Suprapubic skin (tissue), 4 donors: ENCODE data around the gene MOXD1. TPM values are rescaled to one million over a fixed set of nuclear protein-coding genes. Genes with fewer than 3 reads are reported as not detected.

ENCODE experiments used
- DNase-seq, 2 donors: peaks; one replicate each; pipeline ENCODE4 v3.0.0-alpha.2; 2019; ENCODE audit warnings: low spot score in 2 of 2
- H3K27ac ChIP-seq: fragments of 200-600 bp; sonication (generic); one replicate; pipeline ENCODE4 v1.5.1; 2019
- H3K27me3 ChIP-seq: fragments of 200-600 bp; sonication (generic); one replicate; pipeline ENCODE4 v1.5.1; 2019
- H3K36me3 ChIP-seq: fragments of 200-600 bp; sonication (generic); one replicate; pipeline ENCODE4 v1.5.1; 2019
- H3K4me1 ChIP-seq: fragments of 200-600 bp; sonication (generic); one replicate; pipeline ENCODE4 v1.5.1; 2019
- H3K4me3 ChIP-seq: fragments of 200-600 bp; sonication (generic); one replicate; pipeline ENCODE4 v1.5.1; 2019; ENCODE audit warnings: mild to moderate bottlenecking
- H3K9me3 ChIP-seq: fragments of 200-600 bp; sonication (generic); one replicate; pipeline ENCODE4 v1.5.1; 2019
- EP300 ChIP-seq: sonication (generic); formaldehyde crosslinking; IDR thresholded peaks from one replicate; pipeline ENCODE4 v1.6.1; 2017; ENCODE audit warnings: antibody characterized with exemption
- POLR2A ChIP-seq, 2 donors: fragments of 450-650 bp; IDR thresholded peaks; one replicate each; pipeline ENCODE4 v1.6.1; 2017; ENCODE audit warnings: antibody characterized with exemption in 2 of 2, mild to moderate bottlenecking in 2 of 2, moderate library complexity in 2 of 2
- POLR2AphosphoS5 ChIP-seq, 3 donors: sonication (generic); formaldehyde crosslinking; IDR thresholded peaks; one replicate each; pipeline ENCODE4 v1.6.1; 2017; ENCODE audit warnings: antibody characterized with exemption in 3 of 3
- WGBS: methylation state at CpG from one replicate; pipeline ENCODE4 v1.1.5; 2018; 5-methylcytosine and 5-hydroxymethylcytosine counted together
- total RNA-seq, 4 donors: library from RNA; depleted of rRNA; stranded (reverse); fragments of >200 nt; gene quantifications; one replicate each; pipeline ENCODE4 v1.1.0, GENCODE V29; 2016
- TF ChIP-seq, protein P1 (sequence below), 2 donors: fragments of 200-600 bp in 1 of 2; fragments of 450-650 bp in 1 of 2; sonication (generic) in 1 of 2; IDR thresholded peaks; one replicate each; pipeline ENCODE4 v1.5.1; 2016 to 2019; ENCODE audit warnings: antibody characterized with exemption in 2 of 2, mild to moderate bottlenecking in 1 of 2, moderate library complexity in 1 of 2

The MOXD1 gene
- total RNA-seq, 4 donors from 2014 or later: 16.7 to 25.9 (median 21.0) TPM

DNA sequence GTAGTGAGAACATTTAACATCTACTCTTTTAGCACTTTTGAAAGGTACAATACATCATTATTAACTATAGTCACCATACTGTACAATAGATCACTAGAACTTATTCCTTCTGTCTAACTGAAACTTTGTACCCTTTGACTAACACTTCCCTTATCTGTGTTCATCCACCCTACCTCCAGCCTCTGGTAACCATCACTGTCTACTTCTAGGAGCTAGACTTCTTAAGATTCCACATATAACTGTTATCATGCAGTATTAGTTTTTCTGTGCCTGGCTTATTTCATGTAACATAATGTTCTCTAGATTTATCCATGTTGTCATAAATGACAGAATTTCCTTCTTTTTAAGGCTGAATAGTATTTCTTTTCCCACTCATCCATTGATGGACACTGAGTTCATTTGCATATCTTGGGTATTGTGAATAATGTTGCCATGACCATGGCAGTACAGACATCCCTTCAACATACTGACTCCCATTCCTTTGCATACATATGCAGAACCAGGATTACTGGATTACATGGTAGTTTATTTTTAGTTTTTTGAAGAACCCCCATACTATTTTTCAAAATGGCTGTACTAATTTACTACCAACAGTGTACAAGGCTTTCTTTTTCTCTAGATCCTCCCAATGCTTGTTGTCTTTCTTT lies 135.7 kb downstream of the MOXD1 start:
- no peak overlapping the region for H3K4me3 ChIP-seq
- no peaks in the 10 kb centered on the region for H3K4me1 ChIP-seq
- H3K27ac ChIP-seq: no peak overlapping the region
- H3K36me3 ChIP-seq: no peaks in the 10 kb centered on the region
- H3K9me3 ChIP-seq: no peaks in the 10 kb centered on the region
- DNase-seq: no peak
- no peak for TF ChIP-seq POLR2AphosphoS5 (IDR thresholded peaks at IDR 0.05)
- TF ChIP-seq, protein P1, sequence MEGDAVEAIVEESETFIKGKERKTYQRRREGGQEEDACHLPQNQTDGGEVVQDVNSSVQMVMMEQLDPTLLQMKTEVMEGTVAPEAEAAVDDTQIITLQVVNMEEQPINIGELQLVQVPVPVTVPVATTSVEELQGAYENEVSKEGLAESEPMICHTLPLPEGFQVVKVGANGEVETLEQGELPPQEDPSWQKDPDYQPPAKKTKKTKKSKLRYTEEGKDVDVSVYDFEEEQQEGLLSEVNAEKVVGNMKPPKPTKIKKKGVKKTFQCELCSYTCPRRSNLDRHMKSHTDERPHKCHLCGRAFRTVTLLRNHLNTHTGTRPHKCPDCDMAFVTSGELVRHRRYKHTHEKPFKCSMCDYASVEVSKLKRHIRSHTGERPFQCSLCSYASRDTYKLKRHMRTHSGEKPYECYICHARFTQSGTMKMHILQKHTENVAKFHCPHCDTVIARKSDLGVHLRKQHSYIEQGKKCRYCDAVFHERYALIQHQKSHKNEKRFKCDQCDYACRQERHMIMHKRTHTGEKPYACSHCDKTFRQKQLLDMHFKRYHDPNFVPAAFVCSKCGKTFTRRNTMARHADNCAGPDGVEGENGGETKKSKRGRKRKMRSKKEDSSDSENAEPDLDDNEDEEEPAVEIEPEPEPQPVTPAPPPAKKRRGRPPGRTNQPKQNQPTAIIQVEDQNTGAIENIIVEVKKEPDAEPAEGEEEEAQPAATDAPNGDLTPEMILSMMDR (IDR thresholded peaks at IDR 0.05): no peak
- no peak for TF ChIP-seq EP300
- TF ChIP-seq POLR2A (IDR thresholded peaks at IDR 0.05): no peak
- H3K27me3 ChIP-seq: no peaks in the 10 kb centered on the region

GRCh38 chr6:132264021-132264500 lies 137.2 kb downstream of the MOXD1 start:
- H3K27ac ChIP-seq: no peak overlapping the region
- no peaks in the 10 kb centered on the region for H3K27me3 ChIP-seq
- DNase-seq: no peak
- no peak overlapping the region for H3K4me3 ChIP-seq
- no peaks in the 10 kb centered on the region for H3K4me1 ChIP-seq
- H3K9me3 ChIP-seq: no peaks in the 10 kb centered on the region
- H3K36me3 ChIP-seq: no peaks in the 10 kb centered on the region
- TF ChIP-seq, protein P1 (IDR thresholded peaks at IDR 0.05): no peak
- TF ChIP-seq POLR2AphosphoS5 (IDR thresholded peaks at IDR 0.05): no peak
- no peak for TF ChIP-seq POLR2A (IDR thresholded peaks at IDR 0.05)
- no peak for TF ChIP-seq EP300
- whole genome bisulfite sequencing: 91% methylated on average over 6 of the region's 6 CpGs

DNA sequence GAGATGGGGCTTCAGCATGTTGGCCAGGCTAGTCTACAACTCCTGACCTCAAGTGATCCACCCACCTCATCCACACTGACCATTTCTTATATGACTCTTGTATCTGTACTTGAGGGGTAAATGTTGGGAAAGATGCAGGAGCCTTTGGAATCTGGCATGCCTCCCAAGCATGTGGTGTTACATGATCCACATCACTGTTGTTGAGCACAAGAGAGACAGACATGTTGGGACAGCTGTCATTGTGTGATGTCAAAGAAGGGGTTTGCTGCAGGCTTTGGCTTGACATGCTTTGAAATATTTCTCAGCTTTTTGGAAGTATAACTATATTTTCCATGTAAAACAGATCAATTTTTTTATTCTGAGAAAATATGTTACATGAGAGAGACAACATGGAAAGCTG lies 139.9 kb downstream of the MOXD1 start:
- Histone ChIP-seq H3K4me1 (peaks cover 7% of the 10 kb centered on the region), H3K4me3 (no peak overlapping the region), H3K27ac (no peak overlapping the region), H3K9me3 (no peaks in the 10 kb centered on the region), H3K36me3 (no peaks in the 10 kb centered on the region), H3K27me3 (no peaks in the 10 kb centered on the region)
- no peak for DNase-seq
- TF ChIP-seq EP300 (no peak), POLR2A (IDR thresholded peaks at IDR 0.05) (no peak), POLR2AphosphoS5 (IDR thresholded peaks at IDR 0.05) (no peak)
- TF ChIP-seq, protein P1 (IDR thresholded peaks at IDR 0.05): no peak

- WGBS: 83% methylated on average over 2 of the region's 2 CpGs
- no peak for DNase-seq
- H3K9me3 ChIP-seq: no peaks in the 10 kb centered on the region
Measured at GRCh38 chr6:132259070-132259469, 142.2 kb downstream of the MOXD1 start.

DNA sequence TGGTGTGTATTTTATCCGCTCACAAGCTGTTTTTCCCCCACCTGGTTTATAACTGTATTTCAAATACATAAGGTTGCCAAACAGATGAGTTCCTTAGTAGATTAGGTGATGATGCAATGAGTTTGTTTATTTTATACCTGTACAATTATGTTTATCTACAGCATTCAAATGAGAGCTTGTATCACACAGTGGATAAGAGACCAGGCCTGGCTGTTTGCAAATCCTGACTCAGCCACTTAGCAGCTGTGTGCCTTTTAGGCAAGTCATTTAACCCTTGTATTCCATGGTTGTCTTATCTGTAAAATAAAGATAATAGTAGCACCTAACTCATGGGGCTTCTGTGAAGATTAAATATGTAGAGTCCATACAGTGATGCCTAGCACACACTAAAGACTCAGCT lies 143.7 kb downstream of the MOXD1 start:
- DNase-seq: no peak
- TF ChIP-seq, protein P1 (IDR thresholded peaks at IDR 0.05): no peak
- TF ChIP-seq POLR2AphosphoS5 (IDR thresholded peaks at IDR 0.05) (no peak), EP300 (no peak), POLR2A (IDR thresholded peaks at IDR 0.05) (no peak)
- H3K4me3 ChIP-seq: no peak overlapping the region
- 75% methylated on average over 1 of the region's 1 CpG for WGBS
- H3K36me3 ChIP-seq: no peaks in the 10 kb centered on the region
- H3K27me3 ChIP-seq: no peaks in the 10 kb centered on the region
- H3K4me1 ChIP-seq: peaks cover 26% of the 10 kb centered on the region
- H3K9me3 ChIP-seq: no peaks in the 10 kb centered on the region
- no peak overlapping the region for H3K27ac ChIP-seq

More at GRCh38 chr6:132259070-132259469, 142.2 kb downstream of the MOXD1 start:
- Histone ChIP-seq H3K4me3 (no peak overlapping the region), H3K4me1 (peaks cover 11% of the 10 kb centered on the region), H3K27me3 (no peaks in the 10 kb centered on the region), H3K27ac (no peak overlapping the region), H3K36me3 (no peaks in the 10 kb centered on the region)
- TF ChIP-seq, protein P1 (IDR thresholded peaks at IDR 0.05): no peak
- TF ChIP-seq POLR2A (IDR thresholded peaks at IDR 0.05) (no peak), POLR2AphosphoS5 (IDR thresholded peaks at IDR 0.05) (no peak), EP300 (no peak)
